Activated T-cell treated with anti-CD3 and anti-CD28 coated beads, Interleukin-2, amount 50 U/mL, for 1 hour (primary cell): ENCODE measurements around the gene ASB15.

Experiments
- DNase-seq: peaks from one replicate; pipeline ENCODE4 v3.0.0-alpha.2; 2020

ASB15 gene

GRCh38 chr7:123637878-123638277 lies 36.3 kb downstream of the ASB15 start:
- DNase-seq, result no peak

DNA sequence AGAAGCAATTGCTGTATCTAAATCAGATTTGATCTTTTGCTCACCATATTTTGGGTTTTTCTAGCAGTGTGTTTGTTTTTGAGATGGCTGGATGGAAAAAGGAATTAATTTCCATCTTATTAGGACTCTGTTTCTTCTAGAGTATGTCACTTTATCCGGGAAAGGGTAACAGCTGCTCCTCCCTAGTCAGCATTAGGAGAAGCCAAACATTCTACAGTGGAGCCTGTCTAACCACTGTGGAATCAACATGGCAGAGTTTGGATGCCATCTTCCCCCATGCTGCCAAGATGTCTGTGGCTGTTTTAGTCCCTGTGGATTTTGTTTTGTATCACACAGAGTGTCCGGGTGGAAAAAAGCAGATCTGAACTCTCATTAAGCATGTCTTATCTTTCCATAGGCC lies 38.0 kb downstream of the ASB15 start:
- DNase-seq, result no peak

DNA sequence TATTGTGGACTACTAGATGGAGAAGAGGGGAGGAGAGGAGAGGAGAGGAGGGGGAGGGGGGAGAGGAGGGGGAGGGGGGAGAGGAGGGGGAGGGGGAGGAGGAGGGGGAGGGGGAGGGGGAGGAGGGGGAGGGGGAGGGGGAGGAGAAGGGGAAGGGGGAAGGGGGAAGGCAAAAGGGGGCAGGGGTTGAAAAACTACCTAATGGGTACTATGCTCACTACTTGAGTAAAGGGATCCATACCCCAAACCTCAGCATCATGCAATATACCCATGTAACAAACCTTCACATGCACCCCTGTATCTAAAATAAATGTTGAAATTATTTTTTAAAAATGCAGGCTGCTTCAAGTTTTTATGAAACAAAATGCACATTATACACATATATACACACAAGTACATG lies 39.0 kb downstream of the ASB15 start:
- no peak for DNase-seq

DNA sequence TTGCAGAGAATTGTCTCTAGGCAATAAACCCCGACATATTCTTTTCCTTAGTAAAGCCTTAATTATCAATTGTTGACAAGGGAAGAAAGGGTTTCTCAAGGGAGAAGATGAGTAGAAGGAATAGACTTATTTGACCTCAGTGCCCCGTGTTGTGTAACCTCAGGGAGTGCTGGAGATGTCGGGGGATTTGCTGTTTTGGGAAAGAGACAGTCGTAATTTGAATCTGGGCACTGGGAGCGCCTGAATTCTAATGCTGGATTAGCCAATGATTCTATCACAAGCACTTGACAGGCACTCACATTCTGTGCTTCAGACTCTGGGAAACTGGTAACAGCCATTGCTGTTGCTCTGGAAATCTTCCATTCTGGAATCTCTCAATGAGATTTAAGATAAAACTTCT lies 40.3 kb downstream of the ASB15 start:
- DNase-seq, result no peak

- DNase-seq, result no peak
Observed at GRCh38 chr7:123643495-123644441, 42.1 kb downstream of the ASB15 start.

- no peak for DNase-seq
Observed at GRCh38 chr7:123645516-123645915, 43.9 kb downstream of the ASB15 start.

GRCh38 chr7:123647106-123647730 lies 45.6 kb downstream of the ASB15 start:
- no peak for DNase-seq

GRCh38 chr7:123649964-123650363 lies 48.3 kb downstream of the ASB15 start:
- no peak for DNase-seq

- DNase-seq, result no peak
Observed at GRCh38 chr7:123650595-123650994, 49.0 kb downstream of the ASB15 start.

DNA sequence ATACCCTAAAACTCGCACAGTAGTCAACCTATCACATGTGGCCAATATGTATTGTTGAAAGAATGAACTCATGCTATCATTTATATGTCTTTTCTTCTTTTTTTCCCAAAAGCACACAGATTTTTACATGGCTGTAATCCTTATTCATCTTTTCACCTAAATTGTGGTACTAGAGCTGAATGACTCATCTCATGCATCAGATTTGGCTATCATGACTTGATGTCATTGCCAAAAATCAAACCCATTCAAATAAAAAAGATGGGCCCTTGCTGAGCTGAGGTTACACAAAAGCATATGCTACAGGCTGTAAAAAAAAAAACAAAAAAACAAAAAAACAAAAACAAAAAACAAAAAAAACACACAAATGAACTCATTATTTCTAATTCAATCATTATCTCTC lies 50.8 kb downstream of the ASB15 start:
- no peak for DNase-seq

- DNase-seq, result no peak
Observed at GRCh38 chr7:123653162-123653561, 51.5 kb downstream of the ASB15 start.

GRCh38 chr7:123655614-123656013 lies 54.0 kb downstream of the ASB15 start, which contains the start of gene LMOD2:
TSS of gene LMOD2 (plus strand) at chr7:123655866. CDS start at chr7:123655964, 98 bp downstream.
- no peak for DNase-seq

GRCh38 chr7:123656544-123657303 lies 55.1 kb downstream of the ASB15 start:
- DNase-seq, result no peak

DNA sequence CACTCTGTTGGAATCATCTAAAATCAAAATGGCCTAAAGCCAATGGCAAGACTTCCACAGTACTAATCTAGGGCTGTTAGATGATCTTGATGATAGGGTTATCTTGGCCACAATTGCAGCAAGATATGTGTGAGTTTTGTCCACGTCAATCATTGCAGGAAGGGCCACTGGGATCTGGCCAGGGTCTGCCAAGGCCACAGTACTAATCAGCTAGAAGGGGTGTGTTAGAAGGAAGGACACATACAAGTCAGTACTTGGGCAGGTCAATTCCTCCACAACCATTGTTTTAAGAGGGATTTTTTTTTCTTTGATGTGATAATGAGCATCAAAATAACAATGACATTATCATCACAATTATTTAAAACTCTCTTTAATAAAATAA lies 55.7 kb downstream of the ASB15 start:
- DNase-seq, result no peak

- DNase-seq, result no peak
Observed at GRCh38 chr7:123658023-123658422, 56.4 kb downstream of the ASB15 start.

- no peak for DNase-seq
Observed at GRCh38 chr7:123660514-123661354, 59.1 kb downstream of the ASB15 start.

GRCh38 chr7:123661765-123662164 lies 60.1 kb downstream of the ASB15 start:
- no peak for DNase-seq

- no peak for DNase-seq
Observed at GRCh38 chr7:123662293-123662692, 60.7 kb downstream of the ASB15 start.

DNA sequence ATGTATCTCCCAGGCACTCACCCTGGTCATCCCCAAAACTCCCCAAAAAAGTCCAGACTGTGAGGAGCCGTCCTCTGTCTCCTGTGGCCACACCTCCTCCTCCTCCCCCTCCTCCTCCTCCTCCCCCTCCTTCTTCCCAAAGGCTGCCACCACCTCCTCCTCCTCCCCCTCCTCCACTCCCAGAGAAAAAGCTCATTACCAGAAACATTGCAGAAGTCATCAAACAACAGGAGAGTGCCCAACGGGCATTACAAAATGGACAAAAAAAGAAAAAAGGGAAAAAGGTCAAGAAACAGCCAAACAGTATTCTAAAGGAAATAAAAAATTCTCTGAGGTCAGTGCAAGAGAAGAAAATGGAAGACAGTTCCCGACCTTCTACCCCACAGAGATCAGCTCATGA lies 61.1 kb downstream of the ASB15 start:
- no peak for DNase-seq

DNA sequence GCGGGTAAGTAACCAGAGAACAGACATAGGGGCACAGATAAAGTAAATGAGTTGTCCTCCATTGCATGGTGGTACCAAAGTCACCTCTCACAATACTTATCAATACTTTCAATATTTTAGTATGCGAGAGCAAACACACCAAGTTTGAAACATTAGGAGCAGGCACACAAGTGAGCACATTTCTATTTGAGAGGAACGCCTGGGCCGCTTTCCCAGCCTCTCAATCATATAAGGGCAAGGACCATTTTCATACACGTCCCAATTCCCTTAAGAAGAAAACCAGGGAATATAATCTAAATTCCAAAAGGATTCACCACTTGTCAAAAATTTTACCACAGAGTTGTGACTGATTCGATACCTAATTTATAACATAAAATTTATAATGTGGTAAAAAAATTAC lies 61.6 kb downstream of the ASB15 start:
- DNase-seq, result no peak

DNA sequence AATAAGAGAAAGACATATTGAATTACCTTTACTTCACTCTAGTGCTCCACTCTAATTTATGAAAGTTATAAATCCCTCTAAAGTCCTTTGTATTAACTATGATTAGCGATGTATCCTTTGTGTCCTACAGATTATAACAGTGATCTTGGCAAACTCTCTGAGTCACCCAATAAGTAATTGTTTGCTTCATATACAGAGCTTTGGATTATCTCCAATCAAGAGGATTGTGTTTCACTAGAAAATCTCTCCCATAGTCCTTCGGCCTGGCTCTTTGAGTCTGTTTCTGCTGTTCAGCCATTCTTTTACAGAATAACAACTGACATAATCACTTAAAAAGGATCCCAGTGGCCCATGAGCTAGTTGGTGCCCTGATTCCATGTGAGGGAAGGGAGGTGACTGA lies 63.5 kb downstream of the ASB15 start:
- no peak for DNase-seq

DNA sequence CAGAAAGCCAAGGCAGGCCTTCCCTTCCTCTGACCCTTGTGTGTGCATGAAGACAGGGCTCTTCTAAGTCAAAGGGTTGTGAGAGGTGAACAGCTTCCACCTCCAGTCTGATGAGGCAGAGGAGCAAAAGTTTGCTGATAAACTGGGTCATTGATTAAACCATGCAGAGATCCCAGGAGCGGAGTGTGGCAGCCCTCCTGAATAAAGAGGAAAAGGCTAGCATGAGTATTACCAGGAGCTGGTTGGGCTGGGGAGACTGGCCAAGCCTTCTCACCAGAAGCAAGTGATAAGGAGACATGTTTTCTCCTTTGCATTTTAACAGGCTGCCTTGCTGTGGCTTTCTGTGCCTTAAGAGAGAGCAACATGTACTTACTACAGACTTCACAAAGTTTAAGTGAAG lies 64.3 kb downstream of the ASB15 start:
- DNase-seq, result no peak

GRCh38 chr7:123666492-123666891 lies 64.9 kb downstream of the ASB15 start:
- DNase-seq, result no peak
